Left kidney (tissue), 8 donors: Measurements from ENCODE around the gene ZNF621. TPM values are rescaled to one million over a fixed set of nuclear protein-coding genes. Genes with fewer than 3 reads are reported as not detected.

Experiments used
- DNase-seq: peaks from one replicate; pipeline ENCODE4 v3.0.0-alpha.2; 2013
- long read RNA-seq, 8 donors: transcript quantifications; one replicate each; lab custom pipeline, GENCODE V29; 2026
- polyA plus RNA-seq: library from polyadenylated mRNA; unstranded; fragments of 120-200 nt; gene quantifications from one replicate; pipeline ENCODE4 v1.2.1, GENCODE V29; 2013; ENCODE audit not compliant: insufficient read length

Gene ZNF621
- 38.0 TPM for polyA plus RNA-seq
- long read RNA-seq, donor 1, full-length matches to known transcripts: 5 of 5 reads
- long read RNA-seq, donor 1, partial matches to known transcripts: 0 of 5 reads
- long read RNA-seq, donor 1, other reads (novel, unspliced or antisense): 0 of 5 reads
- long read RNA-seq, donor 2, full-length matches to known transcripts: 4 of 4 reads
- long read RNA-seq, donor 2, partial matches to known transcripts: 0 of 4 reads
- long read RNA-seq, donor 2, other reads (novel, unspliced or antisense): 0 of 4 reads
- long read RNA-seq, donor 3, full-length matches to known transcripts: 3 of 9 reads
- long read RNA-seq, donor 3, partial matches to known transcripts: 6 of 9 reads
- long read RNA-seq, donor 3, other reads (novel, unspliced or antisense): 0 of 9 reads
- long read RNA-seq, donor 4, partial matches to known transcripts: 0 of 1 reads
- long read RNA-seq, donor 4, other reads (novel, unspliced or antisense): 0 of 1 reads
- long read RNA-seq, donor 5, full-length matches to known transcripts: 4 of 4 reads
- long read RNA-seq, donor 5, partial matches to known transcripts: 0 of 4 reads
- long read RNA-seq, donor 5, other reads (novel, unspliced or antisense): 0 of 4 reads
- long read RNA-seq, donor 6, full-length matches to known transcripts: 7 of 26 reads
- long read RNA-seq, donor 6, partial matches to known transcripts: 19 of 26 reads
- long read RNA-seq, donor 6, other reads (novel, unspliced or antisense): 0 of 26 reads
- long read RNA-seq, donor 7, full-length matches to known transcripts: 13 of 13 reads
- long read RNA-seq, donor 7, partial matches to known transcripts: 0 of 13 reads
- long read RNA-seq, donor 7, other reads (novel, unspliced or antisense): 0 of 13 reads
- long read RNA-seq, donor 8: 0 reads

GRCh38 chr3:40524568-40525285, at the start of gene ZNF621:
Gene ZNF621 (plus strand): TSS chr3:40524960. CDS start chr3:40525841, 881 bp downstream.
- peak; percentile 88 for DNase-seq

DNA sequence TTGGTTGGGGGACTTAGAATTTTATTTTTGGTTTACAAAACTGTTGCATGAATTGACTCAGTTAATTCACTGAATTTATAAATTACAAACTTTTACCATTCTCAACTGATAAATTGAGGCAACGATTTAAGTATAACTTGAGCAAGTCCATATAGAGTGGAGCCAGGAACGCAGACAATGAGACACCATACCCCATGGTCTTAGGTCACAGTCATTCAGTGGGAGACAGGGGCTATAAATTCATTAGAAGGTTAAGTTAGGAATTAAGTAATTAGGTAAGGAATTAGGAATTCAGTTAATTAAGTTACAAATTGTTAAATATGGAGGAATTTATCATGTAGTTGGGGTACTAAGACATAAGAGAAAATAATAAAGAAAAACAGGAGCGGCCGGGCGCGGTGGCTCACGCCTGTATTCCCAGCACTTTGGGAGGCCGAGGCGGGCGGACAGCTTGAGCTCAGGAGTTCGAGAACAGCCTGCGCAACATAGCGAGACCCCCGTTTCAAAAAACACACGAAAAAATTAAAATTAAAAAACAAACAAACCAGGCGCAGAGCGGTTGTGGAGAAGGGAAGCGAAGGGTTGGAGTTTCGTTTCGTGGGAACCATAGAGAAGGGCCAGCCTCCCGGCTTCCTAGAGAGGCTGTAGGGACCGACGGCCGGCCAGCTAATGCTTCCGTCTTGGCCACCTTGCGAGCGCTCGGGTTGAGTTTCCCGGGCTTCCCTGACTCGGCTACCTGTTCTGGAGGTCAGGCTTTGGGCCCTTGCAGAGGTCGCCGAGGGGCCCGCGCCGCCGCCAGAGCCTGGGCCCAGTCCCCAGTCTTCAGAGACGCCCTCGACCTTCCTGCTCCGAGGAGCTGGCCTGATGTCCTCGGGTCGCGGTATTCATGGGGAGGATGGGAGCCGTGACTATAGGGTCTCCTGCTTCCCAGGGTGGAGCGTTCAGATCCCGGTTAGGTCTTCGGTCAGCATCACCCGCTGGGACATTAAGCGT, 48.0 kb upstream of the ZNF621 start, which contains the start of gene ZNF619:
ZNF619 (plus strand) TSS at position 645 of the 993 bp plus-strand sequence. CDS start 858 bp downstream, outside the sequence.
- DNase-seq: peak; percentile 73

DNA sequence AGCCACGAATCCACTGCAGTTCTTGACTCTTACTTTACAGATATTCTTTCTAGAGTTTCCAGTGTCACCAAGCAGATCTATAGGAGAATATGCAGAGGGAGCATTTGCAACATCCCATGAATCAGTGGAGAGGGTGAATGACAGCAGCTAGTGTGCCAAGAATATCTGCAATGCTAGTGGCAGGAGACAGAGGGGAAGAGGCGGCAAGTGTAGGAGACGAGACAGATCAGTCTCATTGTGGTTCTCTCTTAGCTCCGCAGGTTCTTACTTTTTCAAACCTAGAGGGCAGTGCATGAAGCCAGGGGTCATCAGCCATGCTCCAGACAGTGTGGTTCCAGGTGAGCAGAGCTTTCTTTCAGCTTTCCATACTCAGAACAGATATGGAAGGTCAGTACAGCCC, 47.1 kb upstream of the ZNF621 start:
- no peak for DNase-seq

GRCh38 chr3:40487172-40487571, 37.6 kb upstream of the ZNF621 start:
- DNase-seq: no peak

DNA sequence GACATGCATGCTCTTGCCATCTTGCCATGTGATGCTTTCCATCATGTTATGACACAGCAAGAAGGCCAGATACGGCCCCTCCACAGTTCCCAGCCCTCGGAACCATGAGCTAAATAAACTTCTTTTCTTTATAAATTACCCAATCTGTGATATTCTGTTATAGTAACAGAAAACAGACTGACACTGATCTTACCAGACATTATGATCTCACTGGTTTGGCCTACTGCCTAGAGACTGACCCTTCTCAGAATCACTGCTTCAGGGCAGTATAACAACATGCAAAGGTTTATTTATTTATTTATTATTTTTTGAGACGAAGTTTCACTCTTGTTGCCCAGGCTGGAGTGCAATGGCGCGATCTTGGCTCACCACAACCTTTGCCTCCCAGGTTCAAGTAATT, 33.8 kb upstream of the ZNF621 start:
- DNase-seq: no peak

DNA sequence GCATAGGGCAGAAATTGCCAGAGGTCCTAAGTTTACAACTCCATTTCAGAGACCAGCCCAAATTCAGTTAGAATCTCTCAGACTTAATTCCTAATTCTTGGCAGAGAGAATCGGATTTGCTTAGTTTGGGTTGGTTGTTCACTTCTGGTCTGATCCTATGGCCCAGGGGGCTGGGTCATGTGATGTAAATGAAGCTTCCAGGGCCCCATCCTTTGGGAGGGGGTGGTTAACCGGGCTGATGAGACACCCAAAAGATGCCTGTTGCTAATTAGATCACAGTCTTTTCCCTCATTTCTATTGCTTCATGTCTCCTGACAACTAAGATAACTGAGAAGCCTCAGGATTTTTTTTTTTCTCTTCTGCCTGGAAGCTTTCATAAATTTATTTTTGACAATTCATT, 30.1 kb upstream of the ZNF621 start:
- no peak for DNase-seq

GRCh38 chr3:40497288-40497687, 27.5 kb upstream of the ZNF621 start:
- DNase-seq: no peak

GRCh38 chr3:40499952-40500351, 24.8 kb upstream of the ZNF621 start:
- DNase-seq: no peak

GRCh38 chr3:40502034-40502433, 22.7 kb upstream of the ZNF621 start:
- no peak for DNase-seq

GRCh38 chr3:40504636-40505430, 19.9 kb upstream of the ZNF621 start:
- no peak for DNase-seq

DNA sequence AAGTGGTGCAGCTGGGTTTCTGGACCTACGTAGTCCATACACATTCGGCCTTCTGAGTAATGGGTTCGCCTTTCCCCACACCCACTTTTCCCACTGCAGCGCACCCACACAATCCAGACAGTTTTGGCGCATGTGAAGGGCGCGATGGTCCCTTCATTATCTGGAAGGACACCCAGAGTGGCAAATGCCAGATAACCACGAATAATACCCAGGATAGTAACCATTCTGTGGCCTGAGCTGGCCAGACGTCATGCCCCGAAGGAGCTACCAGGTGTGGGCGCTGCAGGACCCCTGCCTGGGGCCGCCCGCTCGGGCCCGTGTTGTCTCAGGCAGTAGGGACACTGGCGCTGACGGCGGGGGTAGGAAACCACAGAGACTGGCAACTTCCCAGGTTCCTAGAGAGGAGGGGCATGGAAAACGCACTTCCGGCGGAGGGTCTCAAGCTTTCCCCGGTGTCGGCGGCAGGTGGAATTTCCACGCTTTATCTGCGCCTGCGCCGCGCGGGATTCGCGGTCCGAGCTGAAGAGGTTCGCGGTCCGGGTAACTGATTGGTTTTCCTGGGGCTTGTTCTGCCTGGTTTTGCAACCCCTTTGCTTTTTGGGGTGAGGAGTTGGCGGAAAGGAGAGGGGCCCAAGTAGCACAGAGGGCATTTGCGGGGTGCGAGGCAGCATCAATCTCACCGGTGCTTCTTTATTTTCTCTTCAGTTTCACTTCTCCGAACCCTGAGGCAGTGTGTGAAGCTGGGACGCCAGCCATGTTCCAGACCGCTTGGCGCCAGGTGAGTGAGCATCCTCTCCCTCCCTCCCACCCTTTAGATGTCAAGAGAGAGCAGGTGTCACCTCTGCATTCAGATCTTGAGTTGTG, 18.9 kb upstream of the ZNF621 start, which contains the start of gene ZNF620:
ZNF620 (plus strand) TSS at position 441 of the 864 bp plus-strand sequence; CDS start at position 755, 314 bp downstream.
- DNase-seq: peak; percentile 87

DNA sequence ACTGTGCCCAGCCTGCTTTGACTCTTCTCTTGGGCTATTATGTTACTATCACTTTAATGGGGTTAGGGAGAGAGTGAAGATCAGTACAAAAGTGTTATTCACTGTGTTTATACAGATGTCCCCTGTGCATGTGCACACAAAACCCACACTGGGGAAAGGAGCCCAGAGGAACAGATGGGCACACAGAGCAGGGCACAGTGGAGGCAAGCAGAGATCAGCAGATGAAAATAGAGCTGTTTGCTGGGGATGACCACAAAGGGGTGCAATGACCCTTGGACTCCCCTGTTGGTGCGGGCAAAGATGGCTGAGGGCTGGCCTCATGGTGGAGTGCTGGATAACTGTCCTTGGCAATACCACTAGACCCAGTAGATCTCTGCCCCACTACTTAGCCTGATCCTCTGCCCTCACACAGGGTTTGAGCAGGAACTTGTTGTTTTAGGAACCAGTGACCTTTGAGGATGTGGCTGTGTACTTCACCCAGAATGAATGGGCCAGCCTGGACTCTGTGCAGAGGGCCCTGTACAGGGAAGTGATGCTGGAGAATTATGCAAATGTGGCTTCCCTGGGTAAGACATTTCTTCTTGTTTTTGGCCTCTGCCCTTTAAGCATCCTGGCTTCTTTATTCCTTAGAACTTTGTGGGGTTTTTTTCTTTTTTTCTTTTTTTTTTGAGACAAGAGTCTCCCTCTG, 13.6 kb upstream of the ZNF621 start:
- DNase-seq: no peak

- DNase-seq: no peak
Measured at GRCh38 chr3:40516201-40516600, 8.6 kb upstream of the ZNF621 start.

DNA sequence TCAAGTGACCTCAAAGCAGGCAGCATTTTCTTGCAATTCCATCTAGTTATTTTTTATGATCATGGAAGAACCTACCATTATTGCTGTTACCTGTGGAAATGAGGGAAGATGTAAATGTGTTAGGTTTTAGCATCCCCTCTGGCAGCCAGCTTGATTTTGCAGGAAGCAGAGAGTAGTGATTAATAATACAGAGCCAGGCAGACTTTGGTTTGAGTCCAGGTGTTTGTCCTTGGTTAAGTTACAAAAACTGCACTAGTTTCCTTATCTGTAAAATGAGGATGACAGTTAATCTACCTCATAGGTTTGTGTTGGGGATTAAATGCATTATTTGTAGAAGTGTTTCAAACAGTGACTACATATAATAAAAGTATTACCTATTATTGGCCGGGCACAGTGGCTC, 6.7 kb upstream of the ZNF621 start:
- DNase-seq: no peak

DNA sequence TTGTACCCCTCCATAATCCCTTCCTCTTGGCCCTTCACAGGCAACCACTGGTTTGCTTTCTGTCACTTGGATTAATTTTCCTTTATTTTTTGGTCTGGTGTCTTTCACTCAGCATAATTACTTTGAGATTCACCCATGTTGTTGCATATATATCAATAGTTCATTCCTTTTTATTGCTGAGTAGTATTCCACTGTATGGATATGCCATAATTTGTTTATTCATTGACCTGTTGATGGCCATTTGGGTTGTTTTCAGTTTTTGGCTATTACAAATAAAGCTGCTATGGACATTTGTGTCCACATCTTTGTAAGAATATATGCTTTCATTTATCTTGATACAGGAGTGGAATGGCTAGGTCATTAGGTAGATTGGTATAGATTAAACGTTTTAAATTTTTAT, 5.9 kb upstream of the ZNF621 start:
- no peak for DNase-seq

- DNase-seq: no peak
Measured at GRCh38 chr3:40521254-40521653, 3.5 kb upstream of the ZNF621 start.

DNA sequence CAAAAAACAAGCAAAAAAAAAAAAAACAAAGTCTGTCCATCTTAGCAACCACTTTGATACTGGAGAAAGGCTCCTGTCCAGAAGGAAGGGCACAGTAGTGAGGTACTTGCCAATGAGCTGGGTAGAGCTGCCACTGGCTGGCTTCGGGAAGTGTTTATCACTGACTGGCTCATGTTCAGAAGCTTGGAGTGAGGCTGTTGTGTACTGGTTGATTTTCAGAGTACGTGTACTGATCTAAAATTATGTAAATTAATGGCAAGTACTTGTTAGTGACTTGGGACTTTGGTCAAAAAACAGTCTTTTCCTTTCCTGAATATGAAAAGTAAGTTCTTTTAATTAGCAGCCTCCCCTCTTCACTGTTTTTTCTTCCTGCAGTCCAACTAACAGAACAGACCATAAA, 979 bp upstream of the ZNF621 start:
- no peak for DNase-seq

GRCh38 chr3:40524222-40524567, 565 bp upstream of the ZNF621 start:
- DNase-seq: no peak
